B cell (primary cell): Measurements from ENCODE around the gene TBRG1.

Source experiments
- CTCF ChIP-seq: fragments of 200-600 bp; IDR thresholded peaks from one replicate; pipeline ENCODE4 v1.8.0; 2022; ENCODE audit warnings: antibody characterized with exemption, mild to moderate bottlenecking
- EZH2 ChIP-seq: IDR thresholded peaks from 2 replicates; pipeline ENCODE4 v1.6.1; 2012; ENCODE audit warnings: borderline replicate concordance, low read depth, mild to moderate bottlenecking, moderate library complexity, low read length; ENCODE audit not compliant: insufficient read depth, poor library complexity, severe bottlenecking

GRCh38 chr11:124658501-124658900 lies 35.8 kb downstream of the TBRG1 start:
- no peak for TF ChIP-seq EZH2
- no peak for TF ChIP-seq CTCF
